ENCODE data around the gene CCDC182. TPM values are rescaled to one million over a fixed set of nuclear protein-coding genes. Genes with fewer than 3 reads are reported as not detected.
A peak's percentile ranks its signal among the peaks of the same experiment; 100 is the strongest.

CCDC182 gene
- not detected for total RNA-seq

- no peaks in the 10 kb centered on the region for H3K27me3 ChIP-seq
- H3K9me3 ChIP-seq: no peaks in the 10 kb centered on the region
- no peaks in the 10 kb centered on the region for H3K4me1 ChIP-seq
- DNase-seq: no peak
- in situ Hi-C loops (cut with MboI; ENCODE audit: low pct_ligation_motif_present in 1 of 4, low pct_unique_long_range_greater_than_20kb in 1 of 4, low sequenced_read_pairs in 3 of 4): loop anchor here in 3 of 4 donors (10.0 to 25.0 kb wide), 5 partner anchors 500 to 620 kb away; no protein-coding TSS in a partner anchor
- H3K27ac ChIP-seq: no peak within 1 kb of the TSS
- no peaks in the 10 kb centered on the region for H3K36me3 ChIP-seq
- 67 to 76% methylated on average over 4 of the region's 4 CpGs for WGBS, 2 donors (ENCODE audit: low coverage in 1 of 2)
- no peak within 1 kb of the TSS for H3K4me3 ChIP-seq
- intact Hi-C loops (cut with DNase I; ENCODE audit: low total_unique reads): loop anchor here (5.0 to 10.0 kb wide), 2 partner anchors 503 to 610 kb away; no protein-coding TSS in a partner anchor
- no peak for TF ChIP-seq POLR2A (IDR thresholded peaks at IDR 0.05)
- no peak for TF ChIP-seq POLR2AphosphoS5 (IDR thresholded peaks at IDR 0.05)
- TF ChIP-seq EP300 (IDR thresholded peaks at IDR 0.05; ENCODE audit: low read depth): no peak
- no peak for TF ChIP-seq CTCF (IDR thresholded peaks at IDR 0.05)
These were observed at the start of gene CCDC182 for GRCh38 chr17:57745242-57745641. TSS of gene CCDC182 (minus strand) at chr17:57745299. CDS start at chr17:57745272, 27 bp downstream.

- Histone ChIP-seq H3K27me3 (peaks cover 15% of the 10 kb centered on the region), H3K4me3 (no peak overlapping the region), H3K27ac (no peak overlapping the region), H3K36me3 (no peaks in the 10 kb centered on the region), H3K9me3 (no peaks in the 10 kb centered on the region), H3K4me1 (no peaks in the 10 kb centered on the region)
- TF ChIP-seq POLR2A (IDR thresholded peaks at IDR 0.05): no peak
- TF ChIP-seq POLR2AphosphoS5 (IDR thresholded peaks at IDR 0.05): no peak
- no peak for TF ChIP-seq CTCF (IDR thresholded peaks at IDR 0.05)
- TF ChIP-seq EP300 (IDR thresholded peaks at IDR 0.05; ENCODE audit: low read depth): no peak
- in situ Hi-C loops (cut with MboI; ENCODE audit: low pct_ligation_motif_present in 1 of 4, low pct_unique_long_range_greater_than_20kb in 1 of 4, low sequenced_read_pairs in 3 of 4) (no loop called here), intact Hi-C loops (cut with DNase I; ENCODE audit: low total_unique reads) (no loop called here)
- DNase-seq: no peak
- 23 to 30% methylated on average over 2 of the region's 2 CpGs for WGBS, 2 donors (ENCODE audit: low coverage in 1 of 2)
These were observed 49.7 kb upstream of the CCDC182 start for GRCh38 chr17:57794841-57795240.

- no peak for DNase-seq
- 34 to 38% methylated on average over 4 of the region's 4 CpGs for WGBS, 2 donors (ENCODE audit: low coverage in 1 of 2)
- TF ChIP-seq EP300 (IDR thresholded peaks at IDR 0.05; ENCODE audit: low read depth) (no peak), CTCF (IDR thresholded peaks at IDR 0.05) (no peak), POLR2A (IDR thresholded peaks at IDR 0.05) (no peak), POLR2AphosphoS5 (IDR thresholded peaks at IDR 0.05) (no peak)
- intact Hi-C loops (cut with DNase I; ENCODE audit: low total_unique reads): no loop called here
- H3K4me1 ChIP-seq: no peaks in the 10 kb centered on the region
- H3K4me3 ChIP-seq: no peak overlapping the region
- H3K27me3 ChIP-seq: peaks cover 35% of the 10 kb centered on the region
- H3K36me3 ChIP-seq: no peaks in the 10 kb centered on the region
- no peak overlapping the region for H3K27ac ChIP-seq
- no peaks in the 10 kb centered on the region for H3K9me3 ChIP-seq
- in situ Hi-C loops (cut with MboI; ENCODE audit: low pct_ligation_motif_present in 1 of 4, low pct_unique_long_range_greater_than_20kb in 1 of 4, low sequenced_read_pairs in 3 of 4): no loop called here
These were observed 43.6 kb upstream of the CCDC182 start for GRCh38 chr17:57788725-57789124.

GRCh38 chr17:57785022-57785421 is 39.9 kb upstream of the CCDC182 start:
- TF ChIP-seq EP300 (IDR thresholded peaks at IDR 0.05; ENCODE audit: low read depth) (no peak), POLR2A (IDR thresholded peaks at IDR 0.05) (no peak), POLR2AphosphoS5 (IDR thresholded peaks at IDR 0.05) (no peak)
- Histone ChIP-seq H3K9me3 (no peaks in the 10 kb centered on the region), H3K4me3 (no peak overlapping the region), H3K27me3 (peaks cover 35% of the 10 kb centered on the region), H3K4me1 (peaks cover 5 to 17% (median 10%) of the 10 kb centered on the region in 4 donors), H3K27ac (no peak overlapping the region), H3K36me3 (no peaks in the 10 kb centered on the region)
- intact Hi-C loops (cut with DNase I; ENCODE audit: low total_unique reads) (no loop called here), in situ Hi-C loops (cut with MboI; ENCODE audit: low pct_ligation_motif_present in 1 of 4, low pct_unique_long_range_greater_than_20kb in 1 of 4, low sequenced_read_pairs in 3 of 4) (no loop called here)
- peak; percentile 13 for DNase-seq
- 63 to 80% methylated on average over 7 of the region's 7 CpGs for WGBS, 2 donors (ENCODE audit: low coverage in 1 of 2)

Data from transverse colon (tissue), 4 donors.